UCSD-AML1 (cell line): ENCODE data around the gene C1orf94.
"Not testable (repeated sequence)": the region's sequence is repeated elsewhere in the genome, so short reads cannot be mapped to it uniquely, and the experiment has no call there.

Source experiments
- DNase-seq: peaks from one replicate; lab custom pipeline; 2025; ENCODE audit not compliant: unreplicated experiment; lab: John Stamatoyannopoulos, UW

Gene C1orf94

DNA sequence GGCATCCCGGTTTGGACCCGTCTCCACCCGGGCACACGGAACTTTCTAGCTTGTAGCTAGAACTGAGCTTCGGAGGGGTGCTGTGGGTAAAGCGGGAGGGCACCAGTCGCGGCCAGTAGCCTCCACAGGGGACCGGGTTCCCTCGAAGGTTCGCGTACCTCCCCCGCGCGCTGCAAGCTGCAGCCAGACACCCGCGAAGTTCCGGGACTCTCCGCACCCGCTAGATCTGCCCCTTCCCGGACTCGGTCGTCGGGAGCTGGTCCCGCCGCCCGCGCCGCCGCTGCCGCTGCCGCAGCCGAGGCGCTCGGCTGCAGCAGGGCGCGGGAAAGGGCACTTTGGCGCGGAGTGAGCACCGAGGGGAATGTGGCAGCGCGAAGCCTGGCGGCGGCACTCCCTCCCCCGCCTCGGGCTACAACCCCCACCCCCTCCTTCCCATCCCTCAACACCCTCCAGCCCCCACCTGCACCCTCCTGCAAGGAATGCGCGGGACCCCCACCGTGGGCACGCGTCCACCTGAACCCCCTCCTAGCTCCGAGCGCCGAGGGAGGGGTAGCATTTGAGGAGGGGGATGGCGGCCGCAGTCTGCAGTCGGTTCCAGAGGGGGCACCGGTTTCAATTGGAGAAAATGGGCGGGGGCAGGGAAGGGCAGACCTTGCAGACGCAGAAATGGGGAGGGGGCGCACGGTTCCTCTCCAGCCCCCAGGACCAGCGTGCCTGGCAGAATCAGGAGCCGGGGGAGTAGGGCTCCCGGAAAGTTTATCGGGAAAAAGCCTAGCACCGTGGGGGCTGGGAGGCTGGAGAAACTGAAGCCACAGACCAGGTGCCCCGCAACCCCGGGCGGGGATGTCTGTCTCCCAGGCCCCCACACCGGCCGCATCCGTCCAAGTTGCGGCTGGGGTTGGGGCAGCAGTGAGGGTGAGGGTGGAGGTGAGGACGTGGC is 12.6 kb upstream of the C1orf94 start:
- DNase-seq, result peak; percentile 30

DNA sequence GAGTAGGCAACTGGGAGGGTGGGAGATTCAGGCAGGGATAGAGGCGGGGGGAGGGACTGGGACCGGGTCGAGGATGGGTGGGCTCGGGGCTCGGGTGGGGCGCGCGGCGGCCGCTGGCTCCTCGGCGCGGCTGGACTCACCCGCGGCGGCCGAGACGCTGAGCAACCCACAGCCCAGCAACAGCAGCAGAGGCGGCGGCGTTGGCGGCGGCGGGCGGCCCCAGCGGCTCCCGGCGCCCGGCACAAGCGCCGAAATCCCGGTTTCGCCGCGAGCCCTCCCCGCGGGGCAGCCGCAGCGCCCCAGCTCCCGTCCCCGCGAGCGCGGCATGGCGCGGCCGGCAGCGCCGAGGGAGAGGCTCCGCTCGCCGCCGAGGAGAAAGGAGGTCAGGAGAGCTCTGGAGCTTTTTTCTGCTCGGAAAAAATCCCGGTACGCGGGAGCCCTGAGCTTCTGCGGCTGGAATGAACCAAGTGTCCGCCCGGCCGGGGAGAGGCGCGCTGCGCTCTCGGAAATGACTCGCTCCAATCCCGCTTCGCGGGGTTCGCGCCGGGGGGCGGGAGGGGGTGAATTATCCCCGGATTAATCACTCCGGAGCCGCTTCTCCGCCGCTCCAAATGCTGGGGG is 11.8 kb upstream of the C1orf94 start, which contains the start of gene CSMD2:
Gene CSMD2, minus strand, starts transcription at position 460 of the 621 bp plus-strand sequence. Its CDS starts 133 bp downstream, at position 327.
- DNase-seq, result peak; percentile 60

DNA sequence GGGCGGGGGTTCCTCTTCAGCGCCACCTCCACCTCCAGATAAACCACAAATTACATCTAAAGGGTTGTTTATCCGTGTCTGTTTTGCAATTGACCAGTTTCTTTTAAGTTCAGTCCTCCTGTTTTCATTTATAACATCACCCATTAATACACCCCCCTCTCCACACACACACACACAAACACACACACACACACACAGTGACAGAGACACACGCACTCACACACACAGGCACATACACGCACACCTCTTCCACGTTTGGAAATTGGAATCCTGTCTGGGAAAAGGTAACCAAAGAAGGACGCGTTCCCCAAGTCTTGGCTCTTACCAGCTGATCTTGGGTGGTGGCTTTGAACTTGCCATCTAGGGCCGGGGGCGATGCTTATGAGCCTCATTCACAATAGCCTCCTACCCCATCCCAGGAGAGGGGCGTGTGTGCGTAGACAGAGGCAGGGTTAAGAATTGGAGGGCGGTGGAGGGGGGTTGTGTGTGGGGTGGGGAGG is 11.2 kb upstream of the C1orf94 start:
- no peak for DNase-seq

DNA sequence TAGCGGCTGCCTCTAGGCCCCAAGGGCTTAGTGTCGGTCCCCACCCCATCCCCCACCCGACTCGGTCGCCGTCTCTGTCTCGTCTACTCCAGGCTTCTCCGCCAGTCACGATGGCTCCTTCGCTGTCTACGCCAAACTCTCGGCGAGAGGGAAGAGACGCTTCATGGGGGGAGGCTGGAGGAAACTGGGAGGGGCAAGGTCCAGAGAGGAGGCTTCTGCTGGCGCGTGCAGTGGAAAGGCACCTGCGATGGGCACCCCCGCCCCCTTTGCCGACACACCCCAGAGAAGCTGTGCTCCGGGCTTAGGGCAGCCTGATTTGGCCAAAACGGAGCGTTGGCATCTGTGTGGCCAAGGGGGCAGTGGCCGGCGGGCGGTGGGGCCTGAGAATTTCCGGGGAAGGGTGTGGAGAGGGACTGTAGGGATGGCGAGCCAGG is 10.5 kb upstream of the C1orf94 start:
- no peak for DNase-seq

DNA sequence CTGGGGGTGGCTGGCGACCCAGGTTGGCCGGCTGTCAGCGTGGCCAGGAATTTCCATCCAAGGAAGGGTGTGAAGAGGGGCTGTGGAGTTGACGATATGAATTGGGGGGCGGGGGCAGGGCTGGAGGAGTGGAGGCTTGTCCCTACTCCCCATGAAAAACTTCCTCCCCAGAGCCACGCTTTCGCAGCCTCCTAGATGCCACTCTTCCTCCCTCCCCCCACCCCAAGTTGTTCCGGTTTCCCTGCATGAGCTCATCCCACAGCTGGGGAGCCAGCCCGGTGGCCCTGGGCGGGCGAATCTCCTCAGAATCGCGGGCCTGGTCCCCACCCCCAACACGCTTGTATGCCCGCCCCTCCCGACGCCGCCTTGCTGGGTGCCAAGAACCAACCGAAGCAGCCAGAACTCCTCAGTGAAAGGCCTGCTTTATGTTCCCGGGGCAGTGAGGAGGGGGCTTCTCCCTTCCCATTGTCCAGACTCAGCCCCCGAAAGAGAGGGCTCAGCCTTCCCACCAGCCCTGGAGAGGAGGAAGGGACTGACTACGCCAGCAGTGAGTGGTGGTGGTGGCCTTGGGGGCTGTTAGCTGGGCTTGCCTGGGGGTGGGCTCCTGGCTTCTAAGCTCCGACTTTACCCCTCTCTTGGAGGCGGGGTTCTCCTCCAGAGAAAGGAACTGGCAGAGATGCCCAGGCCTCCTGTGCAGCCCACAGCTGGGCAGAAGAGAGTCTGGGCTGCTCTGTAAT is 9.9 kb upstream of the C1orf94 start:
- DNase-seq, result peak; percentile 39

DNA sequence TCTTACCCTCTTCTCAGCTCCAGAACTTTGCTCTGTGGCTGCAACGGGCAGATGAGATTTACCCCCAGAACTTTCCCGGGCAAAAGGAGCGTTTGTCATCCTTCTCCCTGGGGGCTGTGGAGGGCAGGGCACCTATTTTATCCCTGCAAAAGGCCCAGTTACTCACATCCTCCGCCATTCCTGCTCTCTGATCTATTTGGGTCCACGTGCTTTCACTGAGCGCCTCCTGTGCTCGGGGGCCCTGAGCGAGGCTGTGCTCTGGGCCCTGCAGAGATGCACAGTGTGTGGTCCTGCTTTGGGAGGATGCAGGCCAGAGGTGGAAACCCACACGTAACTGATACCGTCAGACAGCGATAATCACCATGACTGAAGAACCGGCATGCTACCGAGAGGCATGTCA is 9.3 kb upstream of the C1orf94 start:
- DNase-seq, result no peak

DNA sequence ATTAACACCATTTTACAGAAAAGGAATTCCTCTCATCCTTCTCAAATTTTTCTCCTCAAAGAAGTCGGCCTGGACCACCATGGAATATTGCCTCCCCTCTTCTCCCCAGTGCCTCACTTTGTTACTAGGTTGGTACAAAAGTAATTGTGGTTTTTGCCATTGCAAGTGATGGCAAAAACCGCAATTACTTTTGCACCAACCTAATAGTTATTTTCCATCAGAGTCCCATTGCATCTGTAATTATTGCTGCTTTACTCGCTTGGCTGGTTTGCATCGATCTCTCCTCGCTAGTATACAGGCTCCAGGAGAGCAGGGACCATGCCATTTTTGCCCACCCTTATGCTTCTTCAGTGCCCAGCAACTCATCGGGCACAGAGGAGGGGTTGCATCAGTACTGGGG is 963 bp upstream of the C1orf94 start:
- no peak for DNase-seq

DNA sequence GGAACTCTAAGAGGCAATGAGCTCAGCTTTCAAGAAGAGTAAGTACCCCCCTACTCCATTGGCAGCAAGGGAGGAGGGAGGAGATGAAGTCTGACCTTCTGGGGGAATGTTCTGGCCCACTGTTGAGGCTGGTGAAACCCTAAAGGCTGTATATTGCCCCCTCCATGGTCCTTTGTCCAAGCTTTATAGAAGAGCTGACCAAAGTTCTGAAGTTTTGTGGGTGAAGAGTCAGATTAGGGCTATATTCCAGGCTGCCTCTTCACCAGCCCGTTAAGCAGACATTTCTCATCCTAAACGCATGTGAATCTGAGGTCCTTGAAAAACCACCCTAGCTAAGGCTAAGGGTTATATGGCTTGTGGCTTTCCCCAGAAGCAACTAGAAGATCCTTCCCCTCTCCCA is 1.4 kb downstream of the C1orf94 start:
- DNase-seq, result no peak

DNA sequence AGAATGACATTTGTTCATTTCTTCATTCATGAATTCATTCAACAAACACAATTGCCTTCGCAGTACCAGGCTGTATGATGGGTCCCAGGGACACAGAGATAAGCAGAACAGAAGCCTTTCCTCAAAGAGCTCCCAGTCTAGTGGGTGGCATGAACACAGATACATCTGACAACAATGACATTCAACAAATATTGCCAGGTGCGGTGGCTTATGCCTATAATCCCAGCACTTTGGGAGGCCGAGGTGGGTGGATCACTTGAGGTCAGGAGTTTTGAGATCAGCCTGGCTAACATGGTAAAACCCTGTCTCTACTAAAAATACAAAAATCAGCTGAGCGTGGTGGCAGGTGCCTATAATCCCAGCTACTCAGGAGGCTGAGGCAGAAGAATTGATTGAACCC is 6.7 kb downstream of the C1orf94 start:
- DNase-seq, result not testable (repeated sequence)

DNA sequence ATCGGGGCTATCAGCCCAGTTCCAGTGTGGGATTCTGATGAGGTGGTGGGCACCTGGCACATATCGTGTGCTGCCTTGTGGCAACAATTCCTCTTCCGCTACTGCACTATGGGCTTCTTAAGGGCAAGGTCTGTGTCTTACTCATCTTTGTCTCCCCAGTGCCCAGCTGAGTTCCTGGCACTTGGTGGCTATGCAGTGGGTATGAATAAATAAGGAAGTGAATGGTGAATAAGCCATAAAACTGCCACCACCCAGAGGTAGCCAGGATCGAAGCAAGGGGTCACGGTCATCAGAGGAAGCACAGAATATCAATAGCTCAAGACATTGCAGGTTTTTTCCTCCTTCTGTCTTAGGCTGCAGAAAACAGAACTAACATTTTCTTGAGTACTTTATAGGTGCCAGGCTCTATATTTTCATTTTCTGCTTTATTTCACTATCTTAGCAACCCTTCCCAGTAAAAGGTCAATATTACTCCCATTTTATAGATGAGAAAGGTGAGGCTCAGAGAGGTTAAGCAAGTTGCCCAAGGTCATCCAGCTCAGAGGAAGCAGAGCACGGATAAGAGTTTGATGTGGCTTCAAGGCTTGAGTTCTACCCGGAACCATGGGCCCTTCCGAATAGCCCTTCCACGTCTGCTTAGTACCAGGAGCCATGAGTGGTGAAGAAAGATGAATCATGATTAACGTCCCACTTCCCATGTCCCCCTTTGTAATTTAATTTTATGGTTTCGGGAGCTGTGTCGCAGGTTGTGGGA is 10.2 kb downstream of the C1orf94 start:
- DNase-seq, result no peak

DNA sequence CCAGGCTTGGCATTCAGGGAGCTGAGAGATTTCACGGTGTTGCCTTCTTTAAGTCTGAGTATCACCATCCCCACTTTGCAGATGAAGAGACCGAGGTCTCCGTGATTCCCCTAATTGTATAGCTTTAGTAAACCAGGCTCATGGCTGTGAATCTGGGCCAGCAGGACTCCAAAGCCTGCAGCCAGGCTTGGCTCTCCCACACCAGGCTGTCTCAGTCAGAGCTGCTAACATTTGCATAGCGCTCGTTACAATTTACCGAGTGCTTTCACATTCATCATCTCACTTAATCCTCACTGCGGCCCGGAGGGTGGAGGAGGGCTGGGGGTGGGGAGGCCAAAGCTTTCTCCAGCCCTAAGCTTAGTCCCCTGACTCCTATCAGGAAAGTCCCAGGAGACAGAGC is 11.7 kb downstream of the C1orf94 start:
- DNase-seq, result no peak

DNA sequence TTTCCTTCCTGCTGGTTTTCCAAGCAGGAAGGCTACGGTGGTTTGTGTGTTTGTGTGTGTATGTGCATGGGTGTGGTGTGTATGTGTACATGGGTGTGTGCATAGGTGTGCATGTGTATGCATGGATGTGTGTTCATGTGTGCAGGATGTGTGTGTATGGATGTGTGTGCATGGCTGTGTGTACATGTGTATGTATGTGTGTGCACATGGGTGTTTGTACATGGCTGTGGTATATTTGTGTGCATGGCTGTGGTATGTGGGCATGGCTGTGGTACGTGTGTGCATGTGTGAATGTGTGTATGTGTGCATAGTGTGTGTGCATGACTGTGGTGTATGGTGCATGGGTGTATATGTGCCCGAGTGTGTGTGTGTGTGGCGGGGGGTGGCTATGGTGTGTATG is 12.3 kb downstream of the C1orf94 start:
- no peak for DNase-seq

DNA sequence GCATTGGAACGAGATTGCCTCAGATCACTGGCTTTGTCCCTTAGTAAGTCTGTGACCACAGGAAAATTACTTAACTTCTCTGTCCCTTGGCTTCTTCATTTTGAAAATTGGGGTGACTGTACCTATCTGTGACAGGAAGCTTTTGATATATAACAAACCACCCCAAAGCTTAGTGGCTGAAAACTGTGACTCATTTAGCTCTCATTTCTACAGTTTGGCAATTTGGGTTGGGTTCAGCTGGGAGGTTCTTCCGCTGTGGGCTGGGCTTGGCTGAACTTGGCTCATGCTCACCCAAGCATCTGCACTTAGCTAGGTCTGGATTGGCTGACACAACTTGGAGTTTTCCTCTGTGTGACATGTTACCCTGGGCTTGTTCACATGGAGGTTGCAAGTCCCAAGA is 14.0 kb downstream of the C1orf94 start:
- DNase-seq, result no peak

DNA sequence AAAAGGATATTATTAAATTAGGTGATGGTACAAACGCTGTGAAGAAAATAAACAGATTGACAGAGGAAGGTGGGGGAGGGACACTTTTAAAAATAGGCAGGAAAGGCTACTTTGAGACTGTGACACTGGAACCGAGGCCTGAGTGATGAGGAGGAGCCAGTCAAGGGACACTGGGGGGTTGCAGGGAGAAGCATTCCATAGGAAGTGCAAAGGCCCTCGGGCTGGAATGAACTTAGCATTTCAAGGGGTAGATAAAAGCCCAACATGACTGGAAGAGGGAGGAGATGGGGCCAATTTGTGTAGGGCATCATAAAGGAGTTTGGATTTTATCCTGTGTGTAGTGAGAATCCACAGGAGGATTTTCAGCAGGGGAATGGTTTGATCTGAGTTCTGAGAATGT is 15.9 kb downstream of the C1orf94 start:
- no peak for DNase-seq

DNA sequence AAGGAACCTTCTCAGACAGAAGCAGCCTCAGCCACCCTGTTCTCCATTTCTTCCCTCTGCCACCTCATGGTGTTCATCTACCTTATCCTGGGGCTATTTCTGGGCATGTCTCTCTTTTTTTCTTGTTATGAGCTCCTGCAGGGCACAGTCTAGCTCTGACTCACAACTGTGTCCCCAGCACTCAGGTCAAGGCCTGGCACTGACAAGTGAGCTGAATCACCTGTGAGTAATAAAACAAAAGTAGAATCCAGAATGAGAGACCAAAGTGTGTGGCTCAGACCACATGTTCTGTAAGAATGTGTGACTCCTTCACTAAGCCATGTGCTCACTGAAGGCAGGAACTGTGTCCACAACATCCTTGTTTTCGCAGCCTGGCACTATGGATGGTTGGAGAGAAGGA is 23.2 kb downstream of the C1orf94 start:
- DNase-seq, result no peak

DNA sequence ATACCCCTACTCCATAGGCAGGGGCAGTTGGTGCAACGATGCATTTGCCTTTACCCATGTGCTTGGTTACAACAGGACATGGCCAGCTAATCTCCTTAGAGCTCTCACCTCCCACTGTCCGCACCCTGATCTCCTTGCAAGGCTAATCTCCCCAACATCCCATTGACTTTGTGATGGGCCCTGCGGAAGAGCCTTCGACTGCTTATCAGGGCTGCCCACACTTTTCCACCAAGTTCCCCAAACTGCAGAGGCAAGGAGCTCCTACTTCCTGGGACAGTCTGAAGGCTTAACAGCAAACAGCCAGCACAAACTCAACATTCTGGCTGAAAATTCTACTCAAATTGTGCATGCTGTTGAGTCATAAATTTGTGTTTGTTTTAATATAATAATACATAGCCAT is 36.0 kb downstream of the C1orf94 start:
- peak; percentile 44 for DNase-seq

DNA sequence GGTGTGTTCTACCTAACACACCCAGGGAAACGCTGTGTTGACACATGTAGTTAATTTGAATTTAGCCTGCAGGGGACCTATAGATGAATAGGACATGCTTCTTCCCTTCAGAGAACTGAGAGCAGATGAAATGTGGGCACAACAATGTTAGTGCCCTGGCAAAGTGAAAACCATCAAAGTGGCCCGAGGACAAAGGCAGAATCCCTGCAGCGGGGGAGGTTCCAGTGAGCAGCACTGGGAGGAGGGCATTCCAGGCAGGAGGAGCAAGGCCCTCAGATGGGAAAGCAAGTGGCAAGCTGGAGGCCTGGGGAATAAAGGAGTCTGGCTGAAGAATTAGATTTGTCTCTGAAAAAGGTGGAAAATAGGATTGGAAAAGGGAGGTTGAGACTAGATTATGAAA is 37.2 kb downstream of the C1orf94 start:
- no peak for DNase-seq

DNA sequence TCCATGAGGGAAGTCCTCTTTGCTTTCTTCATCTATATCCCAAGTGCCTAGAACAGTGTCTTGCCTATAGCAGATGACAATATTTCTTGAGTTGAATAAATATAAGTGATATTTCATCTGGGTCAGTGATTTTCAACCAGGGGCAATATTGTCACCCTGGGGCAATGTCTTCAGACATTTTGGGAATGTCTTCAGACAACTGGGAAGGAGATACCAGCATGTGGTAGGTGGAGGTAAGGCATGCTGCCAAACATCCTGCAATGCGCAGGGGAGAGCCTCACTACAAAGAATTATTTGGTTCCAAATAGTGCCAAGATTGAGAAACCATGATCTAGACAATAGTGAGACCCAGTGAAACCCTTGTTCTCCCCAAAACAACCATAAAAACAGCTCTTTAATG is 54.7 kb downstream of the C1orf94 start:
- DNase-seq, result no peak

DNA sequence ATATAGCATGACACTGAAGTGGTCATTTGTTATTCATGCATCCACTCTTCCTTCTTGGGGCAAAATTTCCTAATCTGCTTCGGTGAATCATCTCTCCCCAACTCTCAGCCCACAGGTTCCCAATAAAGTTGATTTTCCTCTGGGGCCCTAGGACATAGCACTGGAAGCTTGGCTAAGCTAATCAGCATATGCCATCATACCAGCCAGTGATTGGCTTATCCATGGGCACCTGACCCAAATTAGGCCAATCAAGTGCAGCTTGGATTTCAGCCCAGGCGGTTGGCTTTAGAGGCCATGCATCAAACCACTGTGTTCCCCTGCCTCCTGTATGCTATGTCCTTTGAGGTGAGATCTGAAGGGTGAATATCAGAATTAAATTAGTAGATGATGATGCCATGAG is 58.9 kb downstream of the C1orf94 start:
- no peak for DNase-seq

DNA sequence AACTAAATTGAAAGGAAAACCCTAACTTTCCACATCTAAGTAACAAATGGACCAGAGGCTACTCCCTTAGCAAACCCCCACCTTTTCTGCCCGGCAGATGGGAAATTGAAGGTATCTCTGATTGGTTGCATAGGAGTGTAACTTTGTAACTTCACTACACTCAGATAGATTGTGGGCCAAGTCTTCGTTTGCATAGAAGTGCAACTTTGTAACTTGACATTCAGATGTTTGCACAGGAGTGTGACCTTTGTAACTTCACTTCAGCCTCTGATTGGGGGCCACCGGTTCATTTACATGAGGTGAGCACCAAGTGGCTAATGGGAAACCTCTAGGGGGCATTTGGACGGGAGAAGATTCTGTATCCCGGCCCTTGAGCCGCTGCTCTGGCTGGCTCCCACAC is 59.4 kb downstream of the C1orf94 start:
- DNase-seq, result no peak
